ENCODE results near the gene HS3ST4. TPM values are rescaled to one million over a fixed set of nuclear protein-coding genes. Genes with fewer than 3 reads are reported as not detected.

Gene HS3ST4
- polyA plus RNA-seq, 4 donors: 0.39 to 0.49 (median 0.47) TPM

- no peak for DNase-seq (ENCODE audit: low read depth in 4 of 4, low spot score in 3 of 4)
Measured at GRCh38 chr16:26155221-26155620, 463.5 kb downstream of the HS3ST4 start.

DNA sequence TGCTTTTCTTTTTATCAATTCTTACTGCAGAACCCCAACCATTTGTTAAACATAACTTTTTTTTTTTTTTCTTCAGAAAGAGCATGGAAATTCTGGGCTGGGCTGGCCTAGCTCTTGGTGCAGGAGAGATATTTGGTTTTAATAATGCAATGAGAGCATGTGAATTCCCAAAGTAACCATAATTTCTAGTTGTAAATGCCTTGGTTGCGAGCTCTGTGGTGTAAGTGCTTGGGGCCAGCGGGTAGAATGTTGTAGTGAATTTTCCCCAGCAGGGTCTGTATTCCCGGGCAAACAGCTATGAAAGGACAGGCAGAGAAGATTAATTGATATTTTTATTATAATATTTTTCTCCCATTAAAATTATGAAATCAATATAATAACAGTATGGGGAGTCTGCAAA lies 465.6 kb downstream of the HS3ST4 start:
- DNase-seq (ENCODE audit: low read depth in 4 of 4, low spot score in 3 of 4): no peak

GRCh38 chr16:26158142-26158759 lies 466.5 kb downstream of the HS3ST4 start:
- no peak for DNase-seq (ENCODE audit: low read depth in 4 of 4, low spot score in 3 of 4)

- no peak for DNase-seq (ENCODE audit: low read depth in 4 of 4, low spot score in 3 of 4)
Measured at GRCh38 chr16:26161461-26162180, 469.9 kb downstream of the HS3ST4 start.

GRCh38 chr16:26169473-26169872 lies 477.7 kb downstream of the HS3ST4 start:
- no peak for DNase-seq (ENCODE audit: low read depth in 4 of 4, low spot score in 3 of 4)

DNA sequence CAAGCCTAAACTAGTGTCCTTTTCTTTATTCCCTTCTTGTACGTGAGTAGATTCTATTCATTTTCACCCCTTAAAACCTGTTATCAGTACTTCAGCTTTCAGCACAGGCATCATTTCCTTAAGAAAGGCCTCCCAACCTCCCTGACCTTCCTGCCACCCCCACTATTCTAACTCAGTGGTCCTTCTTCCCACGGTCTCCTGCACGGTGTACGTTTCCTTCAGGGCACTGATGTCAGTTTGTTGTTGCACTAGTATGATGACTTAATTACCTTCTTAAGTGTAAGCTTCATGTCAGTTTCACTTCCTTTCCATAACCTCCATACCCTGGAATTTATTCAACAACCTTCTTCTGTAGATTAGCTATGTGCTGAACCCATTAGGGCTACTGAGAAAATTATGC lies 484.2 kb downstream of the HS3ST4 start:
- no peak for DNase-seq (ENCODE audit: low read depth in 4 of 4, low spot score in 3 of 4)

DNA sequence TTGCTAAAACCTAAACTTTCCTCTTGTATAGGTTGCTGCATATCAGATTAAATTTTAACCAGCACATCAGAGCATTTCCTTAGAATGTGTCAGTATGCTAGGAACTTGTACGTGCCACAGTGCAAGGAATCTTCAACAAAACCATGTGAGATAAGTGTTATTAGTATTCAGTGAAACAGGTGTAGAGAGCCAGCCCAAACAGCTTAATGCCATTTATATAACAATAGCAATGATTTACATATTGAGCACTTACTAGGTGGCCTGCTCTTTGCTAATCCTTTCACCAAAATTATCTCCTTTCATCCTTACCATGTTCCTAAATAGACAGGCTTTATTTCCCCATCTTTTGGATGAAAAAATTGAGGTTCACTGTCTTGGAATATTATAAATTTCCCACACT lies 485.7 kb downstream of the HS3ST4 start:
- DNase-seq (ENCODE audit: low read depth in 4 of 4, low spot score in 3 of 4): no peak

DNA sequence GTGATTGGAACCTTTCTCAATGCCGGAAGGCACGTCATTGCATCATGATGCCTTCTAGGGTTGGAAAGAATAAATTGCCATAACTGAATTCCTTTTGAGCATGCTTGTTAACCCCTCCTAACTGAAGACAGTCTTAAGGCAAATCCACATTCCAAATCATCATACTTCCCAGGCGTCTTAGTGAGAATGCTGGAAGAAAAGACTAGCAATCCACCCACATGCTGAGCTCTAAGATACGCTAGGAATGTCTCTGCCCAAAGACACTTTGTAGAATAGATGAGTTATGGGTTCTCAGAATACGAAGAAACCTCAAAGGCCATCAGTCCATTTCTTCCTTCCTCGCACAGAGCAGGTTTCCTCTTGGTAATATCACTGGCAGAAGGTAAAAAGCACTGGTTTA lies 486.5 kb downstream of the HS3ST4 start:
- no peak for DNase-seq (ENCODE audit: low read depth in 4 of 4, low spot score in 3 of 4)

GRCh38 chr16:26186091-26186615 lies 494.4 kb downstream of the HS3ST4 start:
- DNase-seq (ENCODE audit: low read depth in 4 of 4, low spot score in 3 of 4): no peak

Measured in left renal pelvis (tissue), 4 donors.